ENCODE data around the gene PSMB1. TPM values are rescaled to one million over a fixed set of nuclear protein-coding genes. Genes with fewer than 3 reads are reported as not detected.
"Not testable (repeated sequence)": the region's sequence is repeated elsewhere in the genome, so short reads cannot be mapped to it uniquely, and the experiment has no call there.

Gene PSMB1
- polyA plus RNA-seq, 3 donors = 208 to 213 (median 210) TPM

DNA sequence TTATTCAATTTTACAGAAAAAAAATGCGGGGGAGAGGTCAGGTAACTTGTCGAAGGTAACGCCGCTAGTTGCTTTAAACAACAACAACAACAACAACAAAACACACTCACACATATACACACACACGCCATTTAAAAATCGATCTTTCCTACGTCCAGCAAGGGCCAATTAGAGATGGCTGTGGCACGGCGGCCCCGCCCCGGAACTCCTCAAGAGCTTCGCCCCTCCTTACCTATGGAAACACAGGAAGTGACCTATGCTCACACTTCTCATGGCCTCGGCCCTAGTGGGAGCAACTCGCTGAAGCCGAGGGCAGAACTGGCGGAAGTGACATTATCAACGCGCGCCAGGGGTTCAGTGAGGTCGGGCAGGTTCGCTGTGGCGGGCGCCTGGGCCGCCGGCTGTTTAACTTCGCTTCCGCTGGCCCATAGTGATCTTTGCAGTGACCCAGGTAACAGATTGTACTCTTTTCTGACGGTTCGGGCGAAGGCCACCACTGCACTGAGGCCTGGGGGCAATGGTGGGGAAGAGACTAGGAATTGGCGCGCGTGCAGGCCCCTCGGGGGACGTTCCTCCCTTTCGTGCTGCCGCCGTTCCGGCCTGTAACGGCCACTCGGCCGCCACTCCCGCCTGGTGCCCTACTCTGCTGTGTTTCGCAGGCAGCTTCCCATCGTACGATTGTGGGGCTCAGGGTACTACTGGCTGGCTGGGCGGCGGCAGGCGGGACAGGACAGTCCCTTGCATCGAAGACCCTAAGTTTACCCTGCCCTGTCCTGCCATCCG is 1.1 kb upstream of the PSMB1 start, which contains the start of gene TBP:
TBP (plus strand) TSS at position 357 of the 783 bp plus-strand sequence. CDS start 2,661 bp downstream, outside the sequence.
- peak; percentile 98 for DNase-seq

DNA sequence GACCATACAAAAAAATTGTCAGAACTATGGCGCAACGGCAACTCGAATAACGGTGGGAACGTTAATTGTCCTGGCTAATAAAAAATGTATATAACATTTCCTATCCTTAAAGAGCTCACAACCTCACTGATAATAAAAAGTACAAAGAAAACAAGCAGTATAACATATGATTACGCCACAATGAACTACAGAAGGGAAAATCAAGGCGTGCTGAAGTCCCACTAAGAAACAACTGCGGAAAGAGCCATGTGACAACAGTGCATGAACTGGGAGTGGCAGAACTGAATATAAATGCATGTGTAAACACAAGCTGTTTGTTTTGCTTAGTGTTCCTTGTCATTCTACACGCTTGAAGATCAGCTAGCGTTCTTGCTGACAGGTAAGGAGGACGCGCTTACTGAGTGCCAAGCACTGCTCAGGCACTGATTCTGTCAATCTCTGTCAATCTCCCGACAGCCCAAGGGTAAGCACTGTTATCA is 466 bp upstream of the PSMB1 start:
- DNase-seq = no peak

DNA sequence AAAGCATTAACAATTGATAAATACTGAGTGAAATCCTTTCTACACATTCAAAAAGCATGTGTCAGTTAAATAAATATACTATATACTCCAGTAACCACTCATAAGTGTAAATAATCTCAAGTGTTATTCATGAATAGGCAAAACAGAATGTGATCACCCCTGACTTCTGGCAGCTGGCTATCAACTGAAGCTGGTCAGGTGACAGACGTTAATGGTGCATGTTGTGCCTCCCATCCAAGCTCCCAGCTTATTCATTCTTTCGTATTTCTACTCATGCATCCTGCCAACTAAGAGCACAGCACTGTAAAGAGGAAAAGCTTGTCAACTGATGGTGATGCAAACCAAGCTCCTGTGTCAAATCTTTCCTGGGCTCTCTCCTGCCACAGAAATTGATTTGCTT is 7.7 kb downstream of the PSMB1 start:
- no peak for DNase-seq

DNA sequence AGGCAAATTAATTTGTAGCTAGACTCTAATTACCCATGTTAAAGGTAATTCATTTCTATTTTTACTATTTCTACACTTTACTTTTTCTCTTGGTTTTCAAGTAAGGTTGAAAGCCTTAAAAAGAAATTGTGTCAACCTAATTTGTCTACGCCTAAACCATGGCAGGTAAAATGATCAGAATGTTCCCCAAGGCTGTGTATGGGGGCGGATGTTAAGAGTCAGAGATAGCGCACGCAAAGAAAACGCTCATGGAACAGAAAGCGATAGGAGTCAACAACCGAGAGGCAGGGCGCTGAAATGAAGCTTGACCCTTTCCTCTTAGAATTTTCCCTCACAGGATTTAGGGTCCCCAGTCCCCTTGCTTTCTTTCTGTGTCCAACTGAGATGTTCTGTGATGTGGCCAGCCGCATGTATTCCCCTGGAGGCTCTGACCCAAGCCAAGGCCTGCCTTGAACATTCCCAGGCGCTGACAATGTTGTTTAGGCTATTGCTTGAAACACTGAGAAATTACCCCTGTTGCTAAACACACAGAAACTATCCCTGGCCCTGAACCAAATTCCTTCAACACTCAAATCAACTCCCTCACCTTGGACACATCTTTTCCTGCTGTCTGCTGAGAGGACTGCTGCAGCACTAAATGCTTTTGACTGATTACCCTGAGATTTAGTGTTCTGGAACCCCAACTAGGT is 10.9 kb downstream of the PSMB1 start:
- no peak for DNase-seq

DNA sequence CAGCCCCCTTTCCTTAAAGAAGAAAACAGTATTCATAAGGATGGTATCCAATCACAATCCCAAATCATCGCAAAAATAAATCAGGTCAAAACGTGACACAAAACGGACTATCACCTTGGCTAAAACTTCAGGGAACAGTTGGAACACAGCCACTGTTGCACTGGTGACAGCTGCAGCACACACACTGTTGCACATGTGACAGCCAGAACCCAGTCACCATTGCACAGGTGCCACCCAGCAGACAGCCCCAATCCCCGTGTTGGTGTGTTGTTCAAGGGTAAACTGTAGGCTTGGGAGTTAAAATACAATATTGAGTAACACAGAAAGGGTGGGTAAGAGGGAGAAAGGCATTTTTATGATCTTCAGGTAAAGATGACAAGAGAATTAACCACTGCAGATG is 15.8 kb downstream of the PSMB1 start:
- DNase-seq = no peak

DNA sequence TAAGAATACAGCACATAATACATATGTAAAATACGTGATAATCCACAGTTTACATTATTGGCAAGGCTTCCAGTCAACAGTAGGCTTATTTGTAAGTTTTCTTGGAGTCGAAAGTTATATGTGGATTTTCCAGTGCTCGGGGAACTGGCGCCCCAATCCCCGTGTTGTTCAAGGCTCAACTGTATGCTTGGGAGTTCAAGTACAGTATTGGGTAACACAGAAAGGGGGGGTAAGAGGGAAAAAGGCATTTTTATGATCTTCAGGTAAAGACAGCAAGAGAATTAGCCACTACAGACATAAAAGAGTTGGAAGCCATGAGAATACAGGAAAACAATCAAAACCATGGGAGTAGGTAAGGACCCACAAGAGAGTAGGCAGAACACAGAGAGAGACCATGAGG is 16.4 kb downstream of the PSMB1 start:
- DNase-seq = no peak

DNA sequence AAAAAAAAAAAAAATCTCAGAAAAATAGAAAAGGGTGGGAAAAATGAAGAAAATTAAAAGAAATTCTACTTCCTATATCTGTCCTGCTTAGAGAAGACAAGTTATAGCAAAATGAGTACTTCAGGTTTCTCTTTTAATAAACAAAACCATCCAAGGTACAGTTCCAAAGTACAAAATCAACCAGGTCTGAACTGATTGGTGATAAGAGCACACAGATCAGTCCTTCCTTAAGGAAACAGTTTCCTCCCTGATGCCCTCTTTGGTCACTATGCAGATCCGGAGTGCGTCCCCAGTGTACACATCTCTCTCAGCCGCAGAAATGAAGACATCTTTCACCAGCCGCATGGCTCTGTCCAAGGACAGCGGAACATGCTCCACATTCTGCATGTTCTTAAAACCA is 18.1 kb downstream of the PSMB1 start:
- no peak for DNase-seq

DNA sequence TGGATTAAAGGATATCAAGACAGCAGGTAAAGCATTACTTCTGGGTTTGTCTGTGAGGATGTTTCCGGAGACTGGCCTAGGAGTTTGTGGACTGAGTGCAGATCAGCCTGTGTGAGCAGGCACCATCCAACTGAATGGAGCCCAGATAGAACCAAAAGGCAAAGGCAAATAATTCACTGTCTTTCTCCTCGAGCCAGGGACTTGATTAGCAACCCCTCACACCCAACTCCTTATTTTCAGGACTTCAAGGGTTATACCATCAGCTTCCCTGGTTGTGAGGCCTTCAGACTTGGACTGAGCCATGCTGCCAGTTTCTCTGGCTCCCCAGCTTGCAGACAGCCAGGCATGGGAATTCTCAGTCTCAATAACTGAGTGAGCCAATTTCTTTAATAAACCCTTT is 19.3 kb downstream of the PSMB1 start:
- DNase-seq = no peak

DNA sequence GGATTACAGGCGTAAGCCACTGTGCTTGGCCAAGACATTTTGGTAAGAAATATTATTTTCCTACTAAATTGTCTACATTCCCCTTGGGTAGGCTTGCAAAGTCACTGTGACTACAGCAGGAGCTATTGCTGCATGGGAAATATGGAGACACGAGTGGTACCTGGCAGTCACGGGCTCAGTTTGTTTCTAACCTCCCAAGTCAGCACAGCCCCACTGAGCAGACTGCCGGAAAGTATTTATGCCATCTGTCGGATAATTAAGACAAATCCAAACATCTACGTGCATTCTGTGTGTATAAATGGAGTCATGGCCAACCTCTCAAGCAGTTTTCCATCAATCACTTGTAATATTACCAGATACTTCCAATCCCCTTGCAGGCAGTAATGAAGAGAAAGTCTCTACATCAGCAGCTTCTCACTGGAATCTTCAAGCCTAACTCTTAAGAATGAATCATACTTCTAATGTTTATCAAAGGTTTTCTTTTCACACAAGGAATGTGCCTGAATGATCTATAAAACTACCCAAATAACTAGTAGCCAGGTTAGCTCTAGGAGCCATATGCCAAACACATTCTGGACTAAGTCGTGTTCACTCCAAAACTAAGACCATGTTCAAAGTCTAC is 20.1 kb downstream of the PSMB1 start:
- DNase-seq = no peak

DNA sequence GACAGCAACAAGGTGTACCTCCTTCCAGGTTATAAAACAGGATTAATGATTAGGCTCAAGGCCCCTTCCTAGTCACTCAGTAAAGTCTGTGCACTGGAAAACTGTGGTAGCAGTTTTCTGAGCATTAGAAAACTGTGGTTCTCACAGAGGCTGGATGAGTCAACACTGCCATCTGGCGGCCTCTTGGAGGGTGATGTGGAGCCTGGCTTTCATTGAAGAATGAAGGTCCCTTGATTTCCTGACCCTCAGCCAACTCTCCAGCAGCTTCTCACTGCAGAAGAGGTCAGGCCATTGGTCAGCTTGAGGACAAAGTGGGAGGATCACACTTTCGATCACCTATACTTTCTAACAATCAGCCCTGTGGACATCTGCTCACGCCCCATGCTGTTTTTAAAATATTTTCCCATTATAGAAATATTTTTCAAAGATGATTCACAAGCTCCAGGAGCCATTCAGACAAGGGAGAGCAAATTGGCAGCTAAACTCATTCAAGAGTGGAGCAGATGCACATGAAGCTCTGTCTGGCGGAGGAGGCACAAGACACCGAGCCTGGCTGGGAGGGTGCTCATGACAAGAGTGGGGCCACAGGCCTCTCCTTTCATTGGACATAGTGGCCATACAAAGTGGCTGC is 23.2 kb downstream of the PSMB1 start:
- DNase-seq = peak; percentile 83

DNA sequence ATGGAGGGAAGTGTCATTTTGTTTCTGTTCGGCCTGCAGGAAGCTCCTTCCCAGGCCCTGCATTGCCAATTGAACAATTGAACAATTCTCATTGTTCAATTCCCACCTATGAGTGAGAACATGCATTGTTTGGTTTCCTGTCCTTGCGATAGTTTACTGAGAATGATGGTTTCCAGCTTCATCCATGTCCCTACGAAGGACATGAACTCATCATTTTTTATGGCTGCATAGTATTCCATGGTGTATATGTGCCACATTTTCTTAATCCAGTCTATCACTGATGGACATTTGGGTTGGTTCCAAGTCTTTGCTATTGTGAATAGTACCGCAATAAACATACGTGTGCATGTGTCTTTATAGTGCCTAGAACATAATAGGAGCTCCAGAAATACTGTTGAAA is 25.1 kb downstream of the PSMB1 start:
- not testable (repeated sequence) for DNase-seq

DNA sequence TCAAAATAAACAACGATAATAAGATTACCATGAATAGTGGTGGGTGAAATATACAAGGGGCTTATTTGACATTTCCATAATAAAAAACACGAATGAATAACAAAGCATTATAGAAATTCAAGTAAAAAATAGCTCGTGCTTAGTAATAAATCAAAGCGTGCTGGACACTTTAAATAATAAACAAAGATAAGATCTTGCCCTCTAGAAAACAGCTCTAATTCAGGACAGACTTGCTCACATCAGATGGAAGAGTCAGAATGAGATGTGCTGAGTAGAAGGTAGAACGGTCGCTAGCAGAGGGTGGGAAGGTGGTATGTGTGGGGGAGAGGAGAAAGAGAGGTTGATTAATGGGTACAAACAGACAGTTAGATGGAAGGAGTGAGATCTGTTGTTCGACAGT is 27.3 kb downstream of the PSMB1 start:
- no peak for DNase-seq

DNA sequence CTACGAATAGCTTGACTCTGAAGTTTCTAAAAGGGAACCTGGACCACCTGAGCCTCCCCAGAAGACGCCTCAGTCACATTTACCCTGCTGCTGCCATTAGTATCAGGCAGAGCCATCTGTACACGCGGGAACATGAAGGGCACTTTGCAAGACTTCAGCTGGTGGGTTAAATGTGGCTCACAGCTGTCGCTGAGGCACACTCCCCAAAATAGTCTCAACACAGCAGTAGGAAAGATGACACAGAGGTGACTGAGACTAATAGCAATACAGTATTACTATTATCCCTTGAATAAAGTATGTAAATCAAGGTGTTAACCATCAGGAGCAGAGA is 29.0 kb downstream of the PSMB1 start:
- DNase-seq = no peak

DNA sequence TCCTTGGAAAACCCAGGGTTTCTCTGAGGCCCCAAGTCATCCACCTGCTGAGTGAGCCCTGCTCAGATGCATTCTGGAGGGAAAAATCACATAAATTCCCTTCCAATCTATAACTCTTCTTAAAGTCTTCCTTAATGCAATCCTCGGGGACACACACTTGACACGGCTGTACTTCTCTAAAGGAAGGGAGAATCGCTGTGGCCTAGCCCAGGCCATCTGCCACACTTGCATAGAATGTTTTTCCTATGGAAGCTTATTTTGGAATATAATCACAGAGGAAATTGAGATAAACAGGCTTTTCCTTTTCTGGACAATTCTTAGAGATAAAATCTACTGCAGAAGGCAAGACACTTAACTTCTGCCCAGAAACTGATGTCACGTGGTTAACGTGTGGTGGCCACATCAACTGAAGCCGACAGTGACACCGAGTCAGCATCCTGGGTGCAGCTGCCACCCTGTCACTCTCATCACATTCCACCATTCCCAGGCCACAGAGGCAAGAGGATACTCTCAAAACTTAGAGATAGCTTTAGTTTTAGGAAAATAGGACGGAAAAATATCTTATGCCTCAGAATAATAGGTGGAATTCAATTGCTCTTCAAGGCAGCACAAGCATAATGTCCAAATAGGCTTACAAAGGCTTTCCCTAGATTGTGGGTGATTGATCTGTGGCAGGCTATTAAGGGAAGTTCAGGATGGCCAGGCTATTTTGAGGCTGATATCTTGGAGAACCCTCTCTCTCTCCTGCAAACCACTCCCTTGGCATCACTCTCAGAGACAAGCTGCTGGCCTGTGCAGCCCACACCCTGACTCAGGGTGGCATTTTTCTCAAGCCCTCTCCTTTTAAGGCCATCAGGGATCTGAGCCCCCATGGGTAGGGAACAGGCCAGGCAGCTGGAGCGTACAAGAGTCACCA is 29.6 kb downstream of the PSMB1 start:
- no peak for DNase-seq

DNA sequence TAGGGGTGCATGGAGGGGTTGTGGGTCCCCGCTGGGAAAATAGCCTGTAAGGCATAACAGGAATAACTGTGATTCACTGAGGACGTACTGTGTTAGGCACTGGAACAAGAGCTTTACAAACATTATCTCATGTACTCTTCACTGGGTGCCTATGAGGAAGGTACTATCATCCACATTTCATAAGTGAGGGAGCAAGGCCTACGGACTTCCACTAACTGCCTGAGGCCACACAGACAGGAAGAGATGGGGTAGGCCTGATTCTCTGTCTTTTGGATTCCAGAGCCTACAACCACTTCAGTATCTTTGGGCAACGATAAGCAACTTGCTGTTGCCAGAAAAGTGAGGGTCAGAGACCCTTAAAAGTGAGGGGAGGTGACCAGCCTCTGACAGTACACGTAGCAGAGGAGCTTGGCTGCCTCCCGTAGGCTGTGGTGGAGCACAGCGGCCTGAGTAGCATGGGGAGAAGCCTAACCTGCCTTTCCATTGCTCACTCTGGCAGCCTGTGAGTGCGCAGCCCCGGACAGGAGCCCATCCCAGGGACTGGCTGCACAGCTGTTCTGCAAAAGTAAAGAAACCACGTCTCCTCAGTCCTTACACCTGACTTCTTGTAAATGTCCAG is 30.4 kb downstream of the PSMB1 start:
- no peak for DNase-seq

DNA sequence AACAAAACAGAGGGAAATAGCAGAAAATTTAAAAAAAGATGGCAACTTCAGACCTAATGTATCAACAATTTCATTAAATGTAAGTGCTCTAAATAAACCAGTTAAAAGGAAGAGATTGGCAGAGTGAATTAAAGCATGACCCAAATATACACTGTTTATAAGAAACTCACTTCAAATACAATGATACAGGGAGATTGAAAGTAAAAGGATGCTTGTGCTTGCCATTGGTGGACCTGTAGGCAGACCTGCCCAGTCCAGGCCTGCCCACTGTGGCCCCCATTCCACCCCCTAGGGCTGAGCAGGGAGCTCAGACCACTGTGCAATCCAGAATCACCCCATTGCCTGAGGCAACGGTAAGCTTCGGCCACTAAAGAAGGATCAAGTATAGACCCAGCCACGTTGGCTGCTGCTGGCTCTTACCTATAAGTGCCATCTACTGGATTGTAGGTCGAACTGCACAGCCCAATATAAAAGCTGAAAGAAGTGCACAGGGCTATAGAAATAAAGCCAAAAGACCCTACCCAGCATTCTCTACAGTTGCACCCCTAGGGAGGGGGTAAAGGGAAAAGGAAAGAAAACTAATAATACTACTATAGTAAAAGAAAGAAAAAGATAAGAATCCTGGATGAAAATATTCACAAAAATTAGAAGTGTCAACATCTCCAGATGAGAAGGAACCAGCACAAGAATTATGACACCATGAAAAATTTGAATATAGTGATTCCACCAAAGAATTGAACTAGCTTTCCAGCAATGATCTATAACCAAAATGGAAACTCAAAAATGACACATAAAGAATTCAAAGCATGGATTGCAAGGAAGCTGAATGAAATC is 36.1 kb downstream of the PSMB1 start:
- DNase-seq = peak; percentile 27

DNA sequence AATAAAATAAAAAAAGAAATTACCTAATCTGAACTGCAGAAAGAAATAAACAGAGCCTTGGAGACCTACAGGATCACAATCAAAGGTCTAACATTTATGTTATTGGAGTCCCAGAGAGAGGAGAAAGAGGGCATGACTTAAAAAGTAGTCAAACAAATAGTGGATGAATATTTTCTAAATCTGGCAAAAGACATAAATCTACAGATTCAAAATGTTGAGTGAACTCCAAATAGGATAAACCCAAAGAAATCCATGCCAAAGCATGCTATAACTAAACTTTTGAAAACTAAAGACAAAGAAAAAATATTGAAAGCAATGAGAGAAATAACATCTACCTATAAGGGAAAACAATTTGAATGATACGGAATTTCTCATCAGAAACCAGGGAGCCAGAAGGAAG is 38.2 kb downstream of the PSMB1 start:
- DNase-seq = no peak

DNA sequence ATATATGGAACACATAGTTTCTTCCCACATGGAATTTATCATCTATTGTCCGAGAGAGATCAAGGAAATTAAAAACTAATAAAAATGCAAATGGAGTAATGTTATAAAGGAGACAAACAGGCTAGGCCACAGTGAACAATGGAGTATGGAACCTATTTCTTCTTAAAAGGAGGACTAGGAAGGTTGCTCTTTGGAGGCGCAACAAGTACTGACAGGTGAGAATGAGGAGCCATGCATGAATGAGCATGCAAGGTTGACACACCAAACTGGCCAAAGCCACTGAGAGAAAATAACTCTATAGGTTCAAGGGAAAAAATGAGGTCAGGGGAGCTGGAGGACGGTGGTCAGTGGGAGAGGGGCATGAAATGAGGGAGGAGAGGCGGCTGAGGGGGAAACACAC is 40.9 kb downstream of the PSMB1 start:
- no peak for DNase-seq

DNA sequence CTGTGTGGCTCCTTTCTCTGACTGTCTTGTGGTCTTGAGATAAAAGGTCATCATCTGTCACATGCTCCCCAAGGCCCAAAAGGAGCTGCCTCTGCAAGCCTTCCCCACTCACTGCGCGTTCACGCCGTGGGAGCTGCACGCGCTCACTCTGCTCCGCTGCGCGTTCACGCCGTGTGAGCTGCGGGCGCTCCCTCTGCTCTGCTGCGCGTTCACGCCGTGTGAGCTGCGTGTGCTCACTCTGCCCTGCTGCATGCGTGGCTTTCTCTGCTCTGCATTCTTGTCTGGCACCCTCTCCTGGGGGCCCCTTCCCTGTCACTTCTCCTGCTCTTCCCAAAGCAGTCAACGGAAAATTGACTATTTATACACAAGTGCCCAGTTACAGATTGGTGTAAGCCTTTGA is 42.5 kb downstream of the PSMB1 start:
- DNase-seq = no peak

DNA sequence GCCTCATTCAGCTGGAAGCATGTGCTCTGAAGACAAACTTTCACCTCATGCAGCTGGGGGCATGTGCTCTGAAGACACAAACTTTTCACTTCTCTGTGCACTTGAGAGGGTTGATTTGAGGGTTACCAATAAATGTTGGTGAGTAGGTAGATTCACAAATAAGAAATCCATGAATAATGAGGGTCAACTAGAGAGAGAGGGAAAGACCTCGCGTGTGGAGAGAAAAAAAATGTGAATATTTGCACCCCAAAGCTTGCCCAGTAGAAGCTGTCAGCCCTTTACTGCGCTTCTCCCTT is 43.4 kb downstream of the PSMB1 start:
- DNase-seq = no peak

Data from renal pelvis (tissue), 4 donors.